LNCaP clone FGC (cell line): ENCODE data around the gene HOXD3.

Experiments
- DNase-seq: peaks from one replicate; pipeline ENCODE4 v3.0.0-alpha.2; 2011; ENCODE audit warnings: low read depth
- H3K4me3 ChIP-seq: 2 replicates; pipeline ENCODE4 v1.5.1; 2011; ENCODE audit warnings: mild to moderate bottlenecking, low read depth, low read length, control low read depth
- CTCF ChIP-seq: IDR thresholded peaks from 2 replicates; pipeline ENCODE4 v1.5.1; 2012; ENCODE audit warnings: mild to moderate bottlenecking; ENCODE audit not compliant: control insufficient read depth, insufficient read depth; ENCODE audit errors: extremely low read depth

Gene HOXD3

GRCh38 chr2:176136374-176137251, 20.5 kb upstream of the HOXD3 start:
- DNase-seq: no peak
- H3K4me3 ChIP-seq: 0 out of 2 replicates have a peak overlapping the region, but pooled peaks have one; percentile 9
- TF ChIP-seq CTCF: no peak

- TF ChIP-seq CTCF: no peak
- no peak overlapping the region for H3K4me3 ChIP-seq
- DNase-seq: no peak
Measured at GRCh38 chr2:176137252-176137580, 19.9 kb upstream of the HOXD3 start.

GRCh38 chr2:176137906-176138305, 19.2 kb upstream of the HOXD3 start:
- TF ChIP-seq CTCF: no peak
- H3K4me3 ChIP-seq: no peak overlapping the region
- no peak for DNase-seq

- H3K4me3 ChIP-seq: no peak overlapping the region
- TF ChIP-seq CTCF: no peak
- DNase-seq: no peak
Measured at GRCh38 chr2:176138526-176138922, 18.6 kb upstream of the HOXD3 start.

- TF ChIP-seq CTCF: no peak
- no peak for DNase-seq
- no peak overlapping the region for H3K4me3 ChIP-seq
Measured at GRCh38 chr2:176138923-176139660, 18.0 kb upstream of the HOXD3 start.

GRCh38 chr2:176139661-176140512, 17.2 kb upstream of the HOXD3 start:
- no peak for TF ChIP-seq CTCF
- H3K4me3 ChIP-seq: no peak overlapping the region
- DNase-seq: no peak
